Kasumi-1 (cell line): ENCODE data around the gene NT5C3A.
"Not testable (repeated sequence)": the region's sequence is repeated elsewhere in the genome, so short reads cannot be mapped to it uniquely, and the experiment has no call there.

Source experiments
- DNase-seq, 2 experiments: peaks; one replicate each; lab custom pipeline; 2025; lab: John Stamatoyannopoulos, UW

Gene NT5C3A

GRCh38 chr7:33062023-33062781 lies at the start of gene NT5C3A:
Gene NT5C3A (minus strand): TSS chr7:33062776. CDS start chr7:33062705, 71 bp downstream.
- DNase-seq = peak; percentile 51 to 57

GRCh38 chr7:33111614-33112013 lies 49.0 kb upstream of the NT5C3A start:
- no peak for DNase-seq

GRCh38 chr7:33109758-33110238 lies 47.2 kb upstream of the NT5C3A start:
- DNase-seq = no peak

DNA sequence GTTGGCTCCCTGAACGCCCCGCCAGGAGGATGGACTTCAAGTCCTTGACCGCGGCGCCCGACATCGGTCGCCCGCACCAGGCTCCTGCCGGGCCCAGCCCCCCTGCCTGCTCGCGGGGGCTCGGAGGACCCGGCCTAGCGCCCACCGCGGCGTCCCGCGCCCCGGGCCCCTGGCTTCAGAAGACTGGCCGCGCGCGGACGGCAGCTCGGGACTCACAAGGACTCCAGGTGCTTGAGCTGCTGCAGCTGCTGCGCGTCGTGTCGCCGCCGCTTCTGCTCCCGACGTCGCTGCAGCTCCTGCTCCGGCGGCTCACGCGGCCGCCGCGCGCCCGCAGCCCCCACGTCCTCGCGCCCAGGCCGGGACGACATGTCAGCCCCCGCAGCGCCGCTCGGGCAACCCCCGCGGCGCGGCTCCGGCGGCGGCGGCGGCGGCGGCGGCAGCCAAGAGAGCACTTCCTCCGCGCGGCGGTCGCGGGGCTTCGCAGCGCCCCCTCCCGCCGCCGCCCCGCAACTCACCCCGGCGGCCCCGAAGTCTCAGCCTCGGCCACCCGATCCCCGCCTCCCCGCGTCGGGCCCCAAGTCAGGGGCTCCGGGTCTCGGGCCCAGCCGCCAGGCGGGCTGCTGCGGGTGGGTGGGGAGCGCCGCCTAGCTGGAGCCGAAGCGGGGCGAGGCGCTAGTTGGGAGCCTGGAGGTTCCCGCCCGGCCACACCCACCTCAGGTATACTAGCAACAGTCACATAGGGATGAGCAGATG lies 46.6 kb upstream of the NT5C3A start, which contains the start of gene RP9:
Gene RP9 (minus strand): TSS at position 400 of the 753 bp plus-strand sequence. CDS start 32 bp downstream, at position 368.
- DNase-seq = peak; percentile 88

- DNase-seq = peak; percentile 72 to 76
Measured at GRCh38 chr7:33108554-33109004, 46.0 kb upstream of the NT5C3A start.

DNA sequence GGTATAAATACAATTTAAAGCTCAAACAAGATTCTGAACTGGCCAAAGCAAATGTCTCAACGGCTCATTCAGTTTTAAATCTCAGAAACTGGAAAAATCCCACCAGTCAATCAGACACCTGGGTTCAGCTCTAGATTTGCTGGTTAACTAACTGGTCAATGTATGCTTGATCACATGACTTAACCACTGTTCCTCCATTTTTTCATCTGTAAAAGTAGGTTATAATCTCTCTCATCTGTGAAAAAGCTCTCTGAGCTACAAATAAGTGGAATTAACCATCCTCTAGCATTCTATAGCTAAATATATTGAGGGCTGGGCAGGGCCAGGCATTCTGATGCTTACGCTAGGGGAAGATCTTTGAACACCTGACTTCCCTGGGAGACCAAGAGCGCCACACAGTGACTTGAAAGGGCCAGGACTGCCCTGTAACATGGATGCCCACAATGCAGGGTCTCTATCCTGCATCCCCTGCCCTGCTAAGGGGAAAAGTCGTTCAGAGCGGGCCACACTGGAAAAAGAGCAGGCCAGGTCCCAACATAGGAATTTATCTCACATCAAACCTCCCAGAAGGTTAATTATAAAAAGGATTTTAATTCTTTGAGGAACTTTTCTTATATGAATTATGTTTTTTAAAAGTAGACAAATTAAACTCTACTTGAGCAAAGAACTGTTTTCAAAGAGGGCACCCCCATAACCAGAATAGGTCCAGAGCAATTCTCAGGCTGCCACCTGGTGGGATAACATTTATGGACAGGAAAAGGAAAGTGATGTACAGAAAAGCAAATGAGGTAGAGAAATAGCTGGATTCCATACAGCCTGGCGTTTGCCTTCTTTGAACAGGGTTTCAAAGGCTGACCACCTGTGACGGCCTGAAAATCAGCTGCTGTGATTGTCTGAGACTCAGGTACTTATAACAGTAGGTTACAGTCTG lies 44.8 kb upstream of the NT5C3A start:
- DNase-seq = peak; percentile 44 to 63

GRCh38 chr7:33101906-33102305 lies 39.3 kb upstream of the NT5C3A start:
- no peak for DNase-seq

- DNase-seq = no peak
Measured at GRCh38 chr7:33100770-33101169, 38.2 kb upstream of the NT5C3A start.

DNA sequence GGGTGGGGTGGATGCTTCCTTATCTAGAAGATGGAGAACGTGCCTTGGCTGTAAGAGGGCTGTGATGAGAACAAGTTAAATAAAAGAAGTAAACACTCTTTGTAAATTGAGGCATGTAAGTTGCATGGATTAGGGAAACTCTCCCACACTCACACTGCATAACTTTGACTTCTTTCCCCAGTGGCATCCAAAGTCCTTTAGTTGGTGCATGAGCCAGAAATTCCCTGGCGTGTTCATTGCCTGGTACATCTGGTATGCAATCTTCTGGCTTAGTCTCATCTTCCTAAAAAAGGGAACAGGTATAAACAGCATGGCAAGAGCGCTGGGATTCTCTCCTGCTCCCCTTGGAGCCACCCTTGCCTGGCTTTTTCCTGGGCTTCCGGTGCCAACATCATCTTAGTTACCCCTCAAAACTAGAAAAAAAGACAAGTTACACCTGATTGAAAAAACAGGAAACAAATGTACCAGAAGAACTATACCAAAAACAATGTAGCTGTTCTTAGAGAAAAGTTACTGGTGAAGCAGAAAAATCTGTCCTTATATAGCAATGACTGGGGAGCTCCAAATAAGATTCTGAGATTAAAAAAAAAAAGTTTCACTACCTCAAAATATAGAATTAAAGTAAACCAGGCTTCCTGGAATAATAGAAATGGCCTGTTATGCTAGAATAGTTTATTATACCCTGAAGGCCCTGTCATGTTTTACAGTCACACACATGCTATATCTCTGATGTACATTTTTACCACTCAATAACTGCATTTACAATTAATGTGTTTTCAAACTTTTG lies 36.8 kb upstream of the NT5C3A start:
- no peak for DNase-seq

GRCh38 chr7:33094745-33095275 lies 32.2 kb upstream of the NT5C3A start:
- not testable (repeated sequence) for DNase-seq

DNA sequence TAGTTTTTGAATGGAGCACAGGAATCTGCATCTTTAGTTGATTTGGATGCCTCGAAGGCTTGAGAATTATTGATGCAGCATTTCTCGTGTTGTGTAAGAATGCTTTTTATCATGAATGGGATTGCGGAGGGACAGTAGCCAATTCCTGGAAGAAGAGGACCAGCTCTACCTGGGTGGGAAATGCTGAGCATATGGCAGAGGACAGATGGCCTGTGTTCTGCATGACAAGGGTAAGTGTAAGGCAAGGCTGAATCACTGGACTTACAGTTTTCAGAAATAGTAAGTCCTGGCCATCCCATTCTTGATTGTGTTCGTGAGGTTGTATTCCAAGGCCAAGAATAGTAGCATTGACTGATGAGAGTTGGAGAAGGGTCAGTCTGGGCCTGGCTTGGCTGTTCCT lies 30.7 kb upstream of the NT5C3A start:
- no peak for DNase-seq

DNA sequence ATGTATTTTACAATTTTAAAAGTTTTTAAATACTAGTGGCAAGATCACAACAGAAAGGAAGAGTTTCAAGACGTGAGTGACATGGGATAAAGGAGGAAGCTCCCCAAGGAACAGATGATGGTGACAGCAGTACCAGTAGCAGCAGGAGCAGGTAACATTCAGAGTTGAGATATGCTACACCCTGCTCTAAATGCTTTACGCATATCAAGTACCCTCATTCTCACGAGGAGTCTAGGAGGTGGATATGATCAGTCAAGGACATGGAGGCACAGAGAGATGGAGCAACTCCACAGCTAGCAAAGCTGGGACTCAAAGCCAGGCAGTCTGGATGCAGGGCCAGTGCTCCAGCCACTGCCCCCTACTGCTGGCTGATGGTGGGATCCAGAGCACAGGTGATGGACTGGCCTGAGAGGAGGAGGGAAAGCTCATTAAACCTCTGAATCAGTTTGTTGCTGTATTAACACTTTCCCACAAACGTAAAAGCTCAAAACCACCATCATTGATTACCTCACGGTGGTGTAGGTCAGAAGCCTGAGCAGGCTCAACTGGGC lies 29.1 kb upstream of the NT5C3A start:
- DNase-seq = no peak

DNA sequence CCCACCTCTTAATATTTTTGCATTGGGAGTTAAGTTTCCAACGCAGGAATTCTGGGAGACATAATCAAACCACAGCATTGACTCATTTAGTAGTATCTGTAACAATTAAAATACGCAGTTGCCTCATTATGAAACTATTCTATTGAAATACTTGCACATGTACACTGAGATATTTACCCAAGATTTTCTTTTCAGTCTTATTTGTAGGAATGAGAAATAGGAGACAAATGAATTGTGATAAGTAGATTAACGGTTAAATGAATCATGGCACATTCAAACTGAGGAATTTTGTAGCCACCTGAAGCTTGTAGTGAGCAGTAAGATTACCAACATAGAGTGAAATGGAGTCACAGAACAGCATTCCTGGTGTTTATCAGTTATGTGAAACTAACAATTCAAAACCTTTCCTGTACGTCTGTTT lies 28.5 kb upstream of the NT5C3A start:
- no peak for DNase-seq

GRCh38 chr7:33089142-33089541 lies 26.6 kb upstream of the NT5C3A start:
- no peak for DNase-seq

DNA sequence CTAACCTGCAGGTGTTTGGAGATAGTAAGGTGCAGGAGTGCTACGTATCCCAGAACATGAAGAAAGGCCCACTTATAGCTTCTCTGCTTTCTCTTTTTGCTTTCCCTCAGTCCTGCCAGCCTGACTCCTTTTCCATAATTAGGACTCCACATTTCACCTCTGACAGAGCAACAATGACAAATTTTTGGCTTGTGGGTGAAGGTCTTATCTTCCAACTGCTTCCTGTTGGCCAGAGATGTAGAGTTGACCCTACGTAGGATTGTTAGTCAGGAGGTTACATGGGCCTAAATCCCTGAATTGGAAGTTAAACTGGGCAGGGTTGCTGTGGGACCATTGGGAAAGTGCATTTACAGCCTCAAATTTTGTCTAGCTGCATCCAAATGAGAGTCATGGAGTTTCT lies 25.3 kb upstream of the NT5C3A start:
- DNase-seq = no peak

DNA sequence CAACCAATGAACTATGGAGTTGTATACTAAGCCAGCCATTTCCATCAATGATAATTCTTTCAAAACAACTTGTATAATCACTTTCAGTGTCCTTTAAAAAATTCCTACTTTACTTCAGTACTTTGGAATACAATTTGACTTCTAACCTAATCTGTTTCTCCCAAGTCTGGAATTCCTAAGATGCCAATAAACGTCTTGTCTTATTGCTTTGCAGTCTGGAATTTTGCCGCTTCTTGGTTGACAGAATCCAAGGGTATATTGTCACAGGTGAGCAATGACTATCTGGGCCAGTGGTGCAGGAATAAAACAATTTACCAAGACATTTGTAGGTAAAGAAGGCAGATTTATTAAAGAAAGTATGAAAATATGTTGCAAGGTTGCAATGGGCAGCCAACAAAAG lies 24.8 kb upstream of the NT5C3A start:
- DNase-seq = no peak

DNA sequence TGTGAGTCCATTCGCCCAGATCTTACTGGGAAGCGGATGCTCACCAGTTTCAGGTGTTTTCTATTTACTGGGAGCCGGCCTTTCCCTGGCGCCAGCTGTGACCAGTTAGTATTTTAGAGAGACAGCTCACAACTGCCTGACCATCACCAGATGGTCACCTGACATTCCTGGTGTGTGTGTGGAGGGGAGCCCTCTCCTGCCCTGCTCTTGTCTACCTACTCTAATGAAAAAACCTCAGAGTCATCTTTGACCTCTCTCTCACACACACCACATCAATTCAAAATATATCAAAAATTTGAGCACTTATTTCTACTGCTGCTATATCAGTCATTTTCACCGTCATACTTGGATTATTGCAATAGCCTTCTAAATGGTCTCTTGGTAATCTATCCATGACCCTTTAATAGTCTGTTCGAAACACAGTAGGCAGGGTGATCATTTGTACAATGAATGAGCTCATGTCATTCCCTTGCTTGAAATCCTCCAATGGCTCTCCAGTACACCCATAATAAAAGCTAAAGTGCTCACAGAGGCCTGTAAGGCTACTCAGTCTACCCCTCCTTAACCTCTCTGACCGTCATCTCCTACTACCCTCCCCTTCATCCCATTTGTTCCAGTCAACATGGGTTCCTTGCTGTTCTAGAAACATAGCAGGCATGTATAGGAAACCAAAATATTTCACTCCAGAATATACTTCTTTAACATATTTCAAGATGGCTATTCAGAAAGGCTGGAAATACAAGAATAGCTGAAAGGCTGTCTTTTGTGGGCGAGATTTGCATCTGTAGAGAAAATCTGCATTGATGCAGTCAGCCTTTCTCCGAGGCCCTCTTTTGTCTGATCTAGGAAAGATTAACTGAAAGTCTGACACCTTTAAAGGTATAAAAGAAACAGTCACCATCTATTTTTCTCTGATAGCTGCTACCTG lies 17.5 kb upstream of the NT5C3A start:
- DNase-seq = no peak

DNA sequence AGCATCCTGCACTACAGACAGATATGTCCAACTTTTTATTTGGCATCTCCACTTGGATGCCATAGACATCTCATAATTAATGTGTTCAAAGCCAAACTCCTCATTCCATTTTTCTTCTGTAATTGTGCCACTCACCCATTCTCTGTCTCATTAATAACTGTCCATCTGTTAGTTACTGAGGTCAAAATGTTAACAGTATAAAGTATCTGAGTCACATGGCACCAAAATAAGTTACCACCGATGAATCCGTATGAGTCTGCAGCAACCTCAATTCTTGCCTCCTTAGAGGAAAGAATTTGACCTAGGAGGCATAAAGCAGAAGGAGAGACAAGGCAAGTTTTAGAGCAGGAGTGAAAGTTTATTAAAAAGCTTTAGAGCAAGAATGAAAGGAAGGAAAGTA lies 16.5 kb upstream of the NT5C3A start:
- no peak for DNase-seq

- DNase-seq = no peak
Measured at GRCh38 chr7:33076737-33077136, 14.2 kb upstream of the NT5C3A start.
